B cell (primary cell): ENCODE measurements around the gene GPR149. TPM values are rescaled to one million over a fixed set of nuclear protein-coding genes. Genes with fewer than 3 reads are reported as not detected.

ENCODE experiments used
- ATAC-seq: fragments of 200-7000 bp; cut with Tn5 transposase; one replicate; pipeline ENCODE4 v1.10.0; 2021; ENCODE audit warnings: low read depth, mild to moderate bottlenecking, moderate number of reproducible peaks, moderate library complexity
- CTCF ChIA-PET: fragments of 350-600 bp; sonication (Branson Sonifier 250); formaldehyde crosslinking; loops from one replicate; lab custom pipeline; 2021; ENCODE audit warnings: antibody characterized with exemption, inconsistent platforms; lab: Charles Lee
- POLR2A ChIA-PET: fragments of 350-600 bp; sonication (Branson Sonifier 250); formaldehyde crosslinking; loops from one replicate; lab custom pipeline; 2021; ENCODE audit warnings: antibody characterized with exemption; lab: Charles Lee
- DNase-seq: peaks from one replicate; pipeline ENCODE4 v3.0.0; 2013
- H2AFZ ChIP-seq: 2 replicates; pipeline ENCODE4 v1.6.1; 2012; ENCODE audit warnings: mild to moderate bottlenecking, low read depth, low read length; ENCODE audit not compliant: insufficient read depth, poor library complexity, severe bottlenecking
- H3K27ac ChIP-seq, 2 donors: 1 replicate in 1 of 2; 2 replicates in 1 of 2; pipeline ENCODE4 v1.5.1; 2012 to 2013; ENCODE audit warnings: low read length in 2 of 2, mild to moderate bottlenecking in 2 of 2, moderate library complexity in 1 of 2
- H3K27me3 ChIP-seq, 4 experiments: fragments of 200-600 bp in 1 of 4; sonication (generic) in 1 of 4; replicated peaks in 1 of 4; 1 replicate in 2 of 4; 2 replicates in 2 of 4; pipeline versions ENCODE4 v1.6.1 to v1.7.0; 2013 to 2016; ENCODE audit warnings: low read length in 3 of 4, mild to moderate bottlenecking in 2 of 4, mixed read lengths in 1 of 4, moderate library complexity in 1 of 4; ENCODE audit not compliant: insufficient read depth in 4 of 4, control insufficient read depth in 3 of 4; ENCODE audit errors: control extremely low read depth in 1 of 4
- H3K36me3 ChIP-seq, 2 experiments: replicated peaks in 1 of 2; 1 replicate in 1 of 2; 2 replicates in 1 of 2; pipeline versions ENCODE4 v1.6.1 to v1.7.1; 2013; ENCODE audit warnings: low read length in 1 of 2; ENCODE audit not compliant: insufficient read depth in 2 of 2, control insufficient read depth in 1 of 2; ENCODE audit errors: control extremely low read depth in 1 of 2, extremely low read depth in 1 of 2
- H3K4me1 ChIP-seq, 2 donors: fragments of 200-600 bp in 1 of 2; sonication (generic) in 1 of 2; 1 replicate in 1 of 2; 2 replicates in 1 of 2; pipeline versions ENCODE4 v1.5.1 to v1.6.1; 2013 to 2017; ENCODE audit warnings: low read length in 2 of 2; ENCODE audit not compliant: control insufficient read depth in 2 of 2, insufficient read depth in 2 of 2
- H3K4me2 ChIP-seq: replicated peaks from 2 replicates; pipeline ENCODE3; 2012; ENCODE audit warnings: mild to moderate bottlenecking, low read depth, low read length; ENCODE audit not compliant: poor library complexity, severe bottlenecking
- H3K4me3 ChIP-seq, 5 experiments: fragments of 200-600 bp in 1 of 5; sonication (generic) in 1 of 5; 1 replicate in 3 of 5; 2 replicates in 2 of 5; pipeline versions ENCODE4 v1.5.1 to v1.7.0; 2011 to 2016; ENCODE audit warnings: low read length in 4 of 5, mild to moderate bottlenecking in 4 of 5, low read depth in 2 of 5, control low read depth in 1 of 5, moderate library complexity in 1 of 5; ENCODE audit not compliant: insufficient read depth in 1 of 5; ENCODE audit errors: control extremely low read depth in 1 of 5, extremely low read depth in 1 of 5
- H3K79me2 ChIP-seq: fragments of 200-600 bp; sonication (generic); one replicate; pipeline ENCODE4 v1.6.0; 2016; ENCODE audit warnings: low read length; ENCODE audit not compliant: control insufficient read depth, insufficient read depth
- H3K9ac ChIP-seq: fragments of 200-600 bp; sonication (generic); 2 replicates; pipeline ENCODE4 v1.6.1; 2017; ENCODE audit warnings: mild to moderate bottlenecking, low read length, moderate library complexity
- H3K9me3 ChIP-seq, 3 donors: one replicate each; pipeline versions ENCODE4 v1.6.1 to v1.7.1; 2013; ENCODE audit warnings: low read length in 2 of 3; ENCODE audit not compliant: control insufficient read depth in 2 of 3, insufficient read depth in 1 of 3; ENCODE audit errors: control extremely low read depth in 1 of 3
- H4K20me1 ChIP-seq: 2 replicates; pipeline ENCODE4 v1.6.0; 2012; ENCODE audit warnings: mild to moderate bottlenecking, low read length; ENCODE audit not compliant: insufficient read depth, control insufficient read depth, poor library complexity, severe bottlenecking
- H3K27ac Mint-ChIP-seq: one replicate; pipeline ENCODE4 v1.8.0; 2021; ENCODE audit warnings: mixed read lengths
- H3K27me3 Mint-ChIP-seq: one replicate; pipeline ENCODE4 v1.8.0; 2021; ENCODE audit warnings: mixed read lengths
- H3K4me1 Mint-ChIP-seq: one replicate; pipeline ENCODE4 v1.8.0; 2021; ENCODE audit warnings: mixed read lengths
- H3K4me3 Mint-ChIP-seq: one replicate; pipeline ENCODE4 v1.8.0; 2021; ENCODE audit warnings: mixed read lengths
- H3K9me3 Mint-ChIP-seq: one replicate; pipeline ENCODE4 v1.8.0; 2022; ENCODE audit warnings: mixed read lengths; ENCODE audit not compliant: insufficient read depth
- CTCF ChIP-seq: fragments of 200-600 bp; IDR thresholded peaks from one replicate; pipeline ENCODE4 v1.8.0; 2022; ENCODE audit warnings: antibody characterized with exemption, mild to moderate bottlenecking
- EZH2 ChIP-seq: IDR thresholded peaks from 2 replicates; pipeline ENCODE4 v1.6.1; 2012; ENCODE audit warnings: borderline replicate concordance, low read depth, mild to moderate bottlenecking, moderate library complexity, low read length; ENCODE audit not compliant: insufficient read depth, poor library complexity, severe bottlenecking
- intact Hi-C: fragments of 100-400 bp; cut with micrococcal nuclease; formaldehyde crosslinking; loops from one replicate; pipeline ENCODE4 v1.10.0; 2022
- polyA plus RNA-seq: library from polyadenylated mRNA; depleted of rRNA; stranded (reverse); fragments of >200 nt; gene quantifications from 2 replicates; pipeline ENCODE4 v1.2.3, GENCODE V29; 2012
- total RNA-seq, 2 donors: library from RNA; stranded (reverse); fragments of 120-200 nt in 1 of 2; gene quantifications; 1 replicate in 1 of 2; 2 replicates in 1 of 2; pipeline versions ENCODE4 v1.2.3 to v1.2.4, GENCODE V29; 2013 to 2022

The GPR149 gene
- total and polyA plus RNA-seq, 2 donors (not counting 1 experiment from before 2014, with no cell fraction given) = not detected

- peaks cover 4% of the 10 kb centered on the region for H3K4me1 Mint-ChIP-seq
- TF ChIP-seq CTCF (no peak), EZH2 (no peak)
- Histone ChIP-seq H3K4me3 (no peak overlapping the region), H3K4me2 (no peak overlapping the region), H3K79me2 (peaks cover 5% of the 10 kb centered on the region), H3K36me3 (peaks cover 11 to 56% of the 10 kb centered on the region in 2 experiments), H3K4me1 (no peaks in the 10 kb centered on the region), H3K9me3 (peaks cover 0 to 2% (median 0%) of the 10 kb centered on the region in 3 donors), H3K9ac (no peak overlapping the region), H3K27me3 (no peaks in the 10 kb centered on the region), H3K27ac (no peak overlapping the region), H4K20me1 (peaks cover 6% of the 10 kb centered on the region), H2AFZ (no peak overlapping the region)
- CTCF ChIA-PET = no interaction called here
- ATAC-seq (no peak), DNase-seq (no peak)
- POLR2A ChIA-PET = no interaction called here
- no peak overlapping the region for H3K27ac Mint-ChIP-seq
- no peaks in the 10 kb centered on the region for H3K27me3 Mint-ChIP-seq
- intact Hi-C loops = no loop called here
- no peaks in the 10 kb centered on the region for H3K9me3 Mint-ChIP-seq
- H3K4me3 Mint-ChIP-seq = no peak overlapping the region
Observed at GRCh38 chr3:154310840-154311239, 119.2 kb downstream of the GPR149 start.

GRCh38 chr3:154307363-154307762, 122.6 kb downstream of the GPR149 start:
- Histone ChIP-seq H3K4me1 (no peaks in the 10 kb centered on the region), H3K4me3 (no peak overlapping the region), H3K9ac (no peak overlapping the region), H3K27ac (no peak overlapping the region), H4K20me1 (peaks cover 7% of the 10 kb centered on the region), H3K9me3 (no peaks in the 10 kb centered on the region), H3K36me3 (peaks cover 22 to 68% of the 10 kb centered on the region in 2 experiments), H2AFZ (no peak overlapping the region), H3K79me2 (no peaks in the 10 kb centered on the region), H3K27me3 (no peaks in the 10 kb centered on the region), H3K4me2 (no peak overlapping the region)
- Mint-ChIP-seq H3K27me3 (no peaks in the 10 kb centered on the region), H3K4me1 (peaks cover 15% of the 10 kb centered on the region), H3K27ac (peak overlapping the region; percentile 28), H3K4me3 (no peak overlapping the region), H3K9me3 (no peaks in the 10 kb centered on the region)
- TF ChIP-seq EZH2 = no peak
- no peak for TF ChIP-seq CTCF
- ChIA-PET POLR2A (no interaction called here), CTCF (no interaction called here)
- ATAC-seq (no peak), DNase-seq (no peak)
- intact Hi-C loops = no loop called here
